DOHH2 (cell line): Measurements from ENCODE around the gene TMEM132D.

Source experiments
- EZH2phosphoT487 ChIP-seq: fragments of 200-600 bp; sonication (generic); IDR thresholded peaks from 2 replicates; pipeline ENCODE4 v1.6.1; 2017; ENCODE audit warnings: borderline replicate concordance, mild to moderate bottlenecking, antibody characterized with exemption, low read length, moderate library complexity, mixed read lengths
- TF ChIP-seq, protein P1 (sequence below): fragments of 200-600 bp; sonication (generic); IDR thresholded peaks from one replicate; pipeline ENCODE4 v1.5.1; 2014; ENCODE audit warnings: antibody characterized with exemption, mild to moderate bottlenecking, low read depth, low read length; ENCODE audit not compliant: poor library complexity, severe bottlenecking

DNA sequence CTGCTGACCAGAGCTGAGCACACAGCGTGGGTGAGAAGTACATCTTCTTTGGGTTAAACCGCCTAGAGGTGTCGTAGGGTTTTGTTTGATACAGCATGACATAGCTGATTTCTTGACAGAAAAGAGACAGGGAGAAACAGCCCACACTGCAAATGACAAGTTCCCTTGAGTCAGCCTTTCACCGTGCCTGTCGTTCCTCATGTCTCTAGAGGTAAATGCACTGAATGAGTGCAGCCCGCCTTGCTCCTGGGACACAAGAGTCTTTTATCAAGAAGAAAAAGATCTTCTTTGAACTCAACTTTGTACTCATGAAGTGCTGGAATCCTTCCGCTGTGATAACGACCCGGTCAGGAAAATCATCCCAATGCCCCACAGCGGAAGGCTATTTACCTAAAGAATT, 77.6 kb downstream of the TMEM132D start:
- TF ChIP-seq, protein P1, sequence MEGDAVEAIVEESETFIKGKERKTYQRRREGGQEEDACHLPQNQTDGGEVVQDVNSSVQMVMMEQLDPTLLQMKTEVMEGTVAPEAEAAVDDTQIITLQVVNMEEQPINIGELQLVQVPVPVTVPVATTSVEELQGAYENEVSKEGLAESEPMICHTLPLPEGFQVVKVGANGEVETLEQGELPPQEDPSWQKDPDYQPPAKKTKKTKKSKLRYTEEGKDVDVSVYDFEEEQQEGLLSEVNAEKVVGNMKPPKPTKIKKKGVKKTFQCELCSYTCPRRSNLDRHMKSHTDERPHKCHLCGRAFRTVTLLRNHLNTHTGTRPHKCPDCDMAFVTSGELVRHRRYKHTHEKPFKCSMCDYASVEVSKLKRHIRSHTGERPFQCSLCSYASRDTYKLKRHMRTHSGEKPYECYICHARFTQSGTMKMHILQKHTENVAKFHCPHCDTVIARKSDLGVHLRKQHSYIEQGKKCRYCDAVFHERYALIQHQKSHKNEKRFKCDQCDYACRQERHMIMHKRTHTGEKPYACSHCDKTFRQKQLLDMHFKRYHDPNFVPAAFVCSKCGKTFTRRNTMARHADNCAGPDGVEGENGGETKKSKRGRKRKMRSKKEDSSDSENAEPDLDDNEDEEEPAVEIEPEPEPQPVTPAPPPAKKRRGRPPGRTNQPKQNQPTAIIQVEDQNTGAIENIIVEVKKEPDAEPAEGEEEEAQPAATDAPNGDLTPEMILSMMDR, result no peak
- no peak for TF ChIP-seq EZH2phosphoT487
